Amniotic stem cell (primary cell): ENCODE results near the gene SRM.
"Not testable (repeated sequence)": the region's sequence is repeated elsewhere in the genome, so short reads cannot be mapped to it uniquely, and the experiment has no call there.

Experiments
- DNase-seq: peaks from one replicate; lab custom pipeline; 2025; lab: John Stamatoyannopoulos, UW

SRM gene

GRCh38 chr1:11044849-11045427, 14.9 kb downstream of the SRM start:
- no peak for DNase-seq

DNA sequence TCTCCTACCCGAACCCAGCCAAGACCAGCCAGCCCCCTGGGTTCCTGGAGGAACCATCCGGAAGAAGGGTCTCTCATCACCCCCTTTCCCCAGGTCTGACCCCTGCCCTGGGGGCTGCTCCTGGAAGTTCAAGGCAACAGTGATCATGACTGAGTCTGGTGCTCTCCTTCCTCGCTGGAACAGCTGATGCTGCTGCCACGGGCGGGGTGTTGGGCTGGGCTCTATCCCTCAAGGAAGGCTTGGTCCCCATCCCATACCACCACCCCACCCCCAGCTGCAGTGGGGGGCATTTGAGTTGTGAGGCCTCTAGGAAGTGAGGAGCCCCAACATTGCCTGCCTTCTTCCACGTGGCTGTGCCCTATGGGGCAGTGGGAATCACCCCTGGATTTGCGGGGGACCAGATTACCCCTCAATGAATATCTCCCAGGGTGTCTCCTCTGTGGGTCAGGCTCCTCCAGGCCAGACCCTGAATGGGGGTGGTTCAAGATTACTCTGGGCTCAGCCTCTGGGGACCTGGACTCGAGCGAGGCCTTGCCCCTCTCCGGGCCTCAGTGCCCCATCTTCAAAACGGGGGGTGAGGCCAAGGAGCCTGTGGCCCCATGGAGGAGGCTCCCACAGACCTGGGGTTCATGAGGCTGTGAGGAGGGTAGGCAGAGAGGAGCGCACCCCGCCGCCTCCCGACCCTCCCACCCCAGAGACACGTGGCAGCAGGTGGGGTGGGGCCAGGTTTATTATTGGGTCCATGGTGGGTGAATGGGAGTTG, 15.6 kb downstream of the SRM start:
- DNase-seq = no peak

GRCh38 chr1:11042995-11043874, 16.6 kb downstream of the SRM start:
- DNase-seq = no peak

DNA sequence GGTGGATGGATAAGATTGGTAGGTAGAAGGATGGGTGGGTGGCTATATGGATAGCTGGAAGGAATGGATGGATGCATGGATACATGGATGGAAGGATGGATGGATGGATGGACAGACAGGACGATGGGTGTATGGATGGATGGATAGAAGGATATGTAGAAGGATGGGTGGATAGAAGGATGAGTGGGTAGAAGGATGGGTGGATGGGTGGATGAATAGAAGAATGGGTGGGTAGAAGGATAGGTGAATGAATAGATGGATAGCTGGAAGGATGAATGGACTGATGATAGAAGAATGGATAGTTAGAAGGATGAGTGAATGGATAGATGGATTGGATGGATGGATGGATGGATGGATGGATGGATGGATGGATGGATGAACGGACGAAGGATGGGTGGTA, 17.8 kb downstream of the SRM start:
- no peak for DNase-seq

- no peak for DNase-seq
These were observed 18.8 kb downstream of the SRM start for GRCh38 chr1:11041048-11041447.

DNA sequence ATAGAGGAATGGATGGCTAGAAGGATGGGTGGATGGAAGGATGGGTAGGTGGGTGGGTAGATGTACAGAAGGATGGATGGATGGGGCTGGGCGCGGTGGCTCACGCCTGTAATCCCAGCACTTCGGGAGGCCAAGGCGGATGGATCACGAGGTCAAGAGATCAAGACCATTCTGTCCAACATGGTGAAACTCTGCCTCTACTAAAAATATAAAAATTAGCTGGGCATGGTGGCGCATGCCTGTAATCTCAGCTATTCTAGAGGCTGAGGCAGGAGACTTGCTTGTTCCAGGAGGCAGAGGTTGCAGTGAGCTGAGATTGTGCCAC, 19.8 kb downstream of the SRM start:
- DNase-seq = not testable (repeated sequence)

- DNase-seq = no peak
These were observed 20.3 kb downstream of the SRM start for GRCh38 chr1:11039351-11040104.

DNA sequence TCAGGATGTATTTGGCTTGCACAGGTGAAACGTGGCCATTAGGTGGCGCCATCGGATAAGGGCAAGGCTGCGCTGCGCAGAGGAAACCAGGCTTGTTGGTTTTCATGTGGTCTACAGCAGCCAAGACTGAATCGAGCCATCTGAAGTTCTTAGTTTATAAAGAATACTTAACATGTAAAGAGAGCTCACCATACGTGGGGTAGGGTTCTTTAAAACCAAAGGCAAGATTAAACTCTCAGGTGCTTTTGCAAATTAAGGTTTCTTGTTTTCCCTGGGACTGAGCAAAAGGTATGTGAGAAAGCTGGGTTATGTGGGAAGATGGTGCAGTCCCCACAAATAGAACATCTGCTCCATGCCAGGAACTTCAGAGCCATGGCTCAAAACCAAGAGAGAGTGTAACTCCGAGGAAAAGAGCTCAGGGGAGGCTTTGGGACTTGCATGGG, 22.1 kb downstream of the SRM start:
- peak; percentile 71 for DNase-seq

GRCh38 chr1:11037019-11037739, 22.6 kb downstream of the SRM start:
- not testable (repeated sequence) for DNase-seq

- DNase-seq = no peak
These were observed 28.1 kb downstream of the SRM start for GRCh38 chr1:11031624-11032262.

DNA sequence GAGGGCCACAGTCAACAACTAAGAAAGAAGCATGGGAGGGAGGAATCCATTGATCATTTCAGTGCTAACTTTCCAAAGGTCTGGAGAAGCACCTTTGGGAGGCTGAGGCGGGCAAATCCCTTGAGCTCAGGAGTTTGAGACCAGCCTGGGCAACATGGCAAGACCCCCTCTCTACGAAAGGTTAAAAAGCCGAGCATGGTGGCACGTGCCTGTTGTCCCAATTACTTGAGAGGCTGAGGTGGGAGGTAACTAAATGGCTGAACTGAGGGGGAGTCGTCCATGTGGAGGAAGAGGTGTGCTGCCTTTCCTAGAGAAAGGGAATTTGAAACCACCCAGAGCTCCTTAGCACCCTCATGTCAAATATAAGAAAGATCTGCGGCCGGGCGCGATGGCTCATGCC, 29.0 kb downstream of the SRM start:
- DNase-seq = no peak

- no peak for DNase-seq
These were observed 31.8 kb downstream of the SRM start for GRCh38 chr1:11028018-11028417.

DNA sequence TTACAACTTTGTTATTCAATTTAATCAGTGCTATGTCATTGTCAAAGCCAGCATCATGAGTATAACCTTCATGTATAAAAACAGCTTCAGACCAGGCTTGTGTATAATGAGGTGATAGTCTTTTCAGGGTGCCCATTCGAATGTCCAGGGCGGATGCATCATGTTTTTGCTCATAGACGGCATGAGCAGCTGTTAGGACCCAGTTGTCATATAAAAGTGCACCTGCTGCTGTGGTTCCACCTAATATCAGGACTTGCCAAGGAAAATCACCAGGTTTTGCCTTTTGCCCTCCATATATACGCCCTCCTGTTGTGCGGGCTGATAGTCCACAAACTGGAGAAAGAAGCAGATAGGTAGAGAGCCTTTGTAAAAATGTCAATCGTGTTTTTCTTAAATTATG, 32.5 kb downstream of the SRM start:
- DNase-seq = no peak

DNA sequence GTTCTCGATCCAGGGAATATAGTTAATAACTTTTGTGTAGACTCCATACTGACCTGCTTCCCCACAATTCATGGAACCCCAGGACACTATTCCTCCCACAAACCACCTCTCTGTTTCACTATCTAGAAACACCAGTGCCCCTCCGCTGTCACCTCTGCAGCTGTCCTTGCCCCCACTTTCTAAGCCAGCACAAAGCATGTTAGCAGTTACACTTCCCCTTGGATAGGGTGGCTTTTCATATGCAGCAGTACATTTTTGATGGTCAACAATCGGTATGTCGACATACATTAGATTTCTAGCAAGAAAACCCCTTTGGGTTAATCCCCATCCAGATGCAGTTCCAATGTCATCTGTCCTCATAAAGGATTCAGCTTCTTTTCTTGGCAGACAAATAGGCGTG, 32.9 kb downstream of the SRM start:
- DNase-seq = no peak

DNA sequence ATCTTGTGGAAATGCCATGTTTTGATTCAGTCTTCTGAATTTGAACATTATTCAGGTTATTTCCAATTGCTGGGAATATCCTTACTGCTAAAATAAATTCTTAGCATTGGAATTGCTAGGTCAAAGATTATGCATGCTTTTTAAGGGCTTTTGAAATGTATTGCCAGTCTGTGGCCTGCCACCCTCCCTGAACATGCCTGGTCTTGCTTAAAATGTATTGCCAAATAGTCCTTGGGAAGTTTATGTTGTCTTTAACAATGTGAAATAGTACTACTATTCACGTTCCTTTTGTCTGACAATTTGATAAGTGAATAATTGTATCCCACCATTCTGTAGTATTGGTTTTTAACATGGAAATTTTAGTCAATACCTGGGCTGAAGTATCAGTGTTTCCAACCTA, 33.8 kb downstream of the SRM start:
- DNase-seq = no peak

DNA sequence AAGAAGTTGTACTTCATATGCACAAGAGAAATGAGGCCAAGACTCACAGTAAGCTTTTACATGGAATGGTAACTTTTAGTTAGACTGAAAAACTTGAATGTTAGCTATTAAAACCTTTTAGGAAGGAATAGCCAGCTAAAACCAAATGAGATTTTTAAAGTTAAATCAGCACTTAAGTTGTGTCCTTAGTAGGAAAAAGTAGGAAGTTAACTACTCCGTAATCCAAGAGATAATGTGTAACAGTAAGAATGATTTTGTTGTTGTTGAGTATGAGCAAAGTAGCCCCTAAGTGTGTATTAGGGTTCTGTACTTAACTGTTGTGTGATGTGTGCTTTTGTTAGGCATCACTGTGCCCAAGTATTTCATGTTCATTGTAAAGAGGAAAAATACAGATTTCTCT, 34.2 kb downstream of the SRM start:
- DNase-seq = no peak

- DNase-seq = no peak
These were observed 35.0 kb downstream of the SRM start for GRCh38 chr1:11024874-11025203.

- DNase-seq = no peak
These were observed 35.5 kb downstream of the SRM start for GRCh38 chr1:11024154-11024873.

DNA sequence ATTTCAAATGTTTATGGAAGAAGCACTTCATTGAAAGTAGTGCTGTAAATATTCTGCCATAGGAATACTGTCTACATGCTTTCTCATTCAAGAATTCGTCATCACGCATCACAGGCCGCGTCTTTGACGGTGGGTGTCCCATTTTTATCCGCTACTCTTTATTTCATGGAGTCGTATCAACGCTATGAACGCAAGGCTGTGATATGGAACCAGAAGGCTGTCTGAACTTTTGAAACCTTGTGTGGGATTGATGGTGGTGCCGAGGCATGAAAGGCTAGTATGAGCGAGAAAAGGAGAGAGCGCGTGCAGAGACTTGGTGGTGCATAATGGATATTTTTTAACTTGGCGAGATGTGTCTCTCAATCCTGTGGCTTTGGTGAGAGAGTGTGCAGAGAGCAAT, 36.6 kb downstream of the SRM start:
- no peak for DNase-seq

GRCh38 chr1:11019971-11020370, 39.8 kb downstream of the SRM start:
- no peak for DNase-seq

GRCh38 chr1:11019358-11019757, 40.5 kb downstream of the SRM start:
- not testable (repeated sequence) for DNase-seq
